Anterior cingulate cortex (tissue), 58 donors: ENCODE measurements around the gene LRRIQ4.

ENCODE experiments used
- DNase-seq, 58 donors: peaks; one replicate each; lab custom pipeline; 2025; lab: John Stamatoyannopoulos, UW

Gene LRRIQ4

DNA sequence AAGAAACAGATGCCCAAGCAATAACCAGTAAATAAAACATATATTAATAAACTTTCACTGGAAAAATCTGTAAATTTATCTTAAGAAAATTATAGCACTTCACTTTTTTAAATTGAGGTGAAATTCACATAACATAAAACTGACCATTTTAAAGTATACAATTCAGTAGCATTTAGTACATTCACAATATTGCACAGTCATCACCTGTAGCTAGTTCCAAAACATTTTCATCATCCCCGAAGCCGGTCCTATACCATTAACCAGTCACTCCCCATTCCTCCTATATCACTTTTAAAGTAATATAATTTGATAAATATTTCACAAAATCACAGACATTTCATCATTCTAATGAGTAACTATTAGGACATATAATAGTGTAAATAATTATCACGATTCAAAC lies 8.0 kb upstream of the LRRIQ4 start:
- no peak for DNase-seq

DNA sequence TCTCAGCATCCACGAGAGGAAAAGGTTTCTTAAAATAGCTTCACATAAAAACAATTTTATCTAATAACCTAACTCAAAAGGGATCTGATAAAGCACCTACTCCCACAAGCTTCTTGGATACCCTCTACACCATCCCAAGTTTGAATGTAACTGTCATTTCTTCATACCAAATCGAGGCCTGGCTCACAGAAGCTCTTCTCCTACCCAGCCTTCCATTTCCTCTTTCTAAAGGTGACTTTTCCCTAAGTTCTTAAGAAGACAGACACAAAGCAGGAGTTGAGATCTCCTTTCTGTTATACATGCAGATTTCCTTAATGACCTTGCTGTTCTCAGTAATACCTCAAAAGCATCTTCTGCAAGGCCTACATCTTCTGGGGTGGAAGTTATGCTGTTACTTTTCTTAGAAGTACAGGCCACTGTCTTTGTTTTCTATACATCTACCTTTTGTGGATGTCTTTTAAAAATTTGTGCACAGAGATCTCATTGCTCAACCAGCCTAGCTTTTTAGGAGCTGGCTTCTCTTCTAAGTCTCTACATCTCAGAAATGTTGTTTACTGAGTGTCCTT lies 3.4 kb upstream of the LRRIQ4 start:
- DNase-seq = no peak

DNA sequence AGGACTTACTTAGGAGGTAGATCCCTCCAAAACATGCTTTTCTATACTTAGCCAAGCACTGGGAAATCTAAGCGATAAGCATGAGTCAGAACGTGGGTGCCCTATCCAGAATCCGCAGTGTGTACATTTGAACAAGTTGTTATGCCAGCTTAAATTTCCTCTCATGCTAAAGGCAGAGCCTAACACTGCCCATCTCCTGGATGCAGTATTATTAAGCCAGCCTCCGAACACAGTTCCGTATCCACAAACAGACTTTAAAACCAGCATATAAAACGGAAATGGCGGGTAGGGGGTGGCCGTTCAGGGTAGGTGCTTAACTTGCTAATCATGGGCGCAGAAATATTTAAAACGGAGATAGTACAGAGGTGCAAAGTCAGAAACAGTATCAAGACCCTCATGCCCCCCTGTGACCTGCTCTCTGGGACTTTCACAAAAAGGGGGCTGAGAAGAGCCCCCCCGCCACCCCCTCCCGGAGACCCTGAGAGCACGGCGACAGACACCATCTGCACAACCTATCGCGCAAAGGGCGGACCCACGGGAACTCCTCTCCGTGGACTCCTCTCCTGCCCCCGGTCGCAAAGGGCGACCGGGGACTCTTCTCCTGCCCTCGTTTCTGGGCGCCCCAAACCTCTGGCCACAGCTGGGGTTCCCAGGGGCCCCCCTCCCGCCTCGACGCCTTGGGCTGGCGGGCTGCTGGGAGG lies 889 bp upstream of the LRRIQ4 start:
- DNase-seq = peak in 22 of 58 donors; percentile 1 to 55 (median 22)

DNA sequence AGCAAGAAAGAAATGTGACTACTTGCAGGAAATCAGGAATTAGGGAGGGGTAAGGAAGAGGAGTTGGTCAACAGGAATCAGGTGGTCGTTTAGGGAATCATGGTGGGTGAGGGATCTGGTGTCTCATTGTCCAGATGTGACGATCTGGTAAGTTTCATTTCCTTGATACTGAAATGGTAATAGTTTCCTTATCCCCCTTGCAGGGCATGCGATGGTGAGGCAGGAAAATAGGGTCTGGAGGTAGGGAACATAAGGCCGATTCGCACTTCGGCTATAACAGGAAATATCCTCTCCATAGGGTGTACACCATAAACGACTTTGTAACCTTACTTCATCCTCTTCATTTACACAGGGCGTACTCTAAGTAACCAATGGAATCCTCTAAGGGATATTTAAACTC lies 608 bp downstream of the LRRIQ4 start:
- DNase-seq = no peak

DNA sequence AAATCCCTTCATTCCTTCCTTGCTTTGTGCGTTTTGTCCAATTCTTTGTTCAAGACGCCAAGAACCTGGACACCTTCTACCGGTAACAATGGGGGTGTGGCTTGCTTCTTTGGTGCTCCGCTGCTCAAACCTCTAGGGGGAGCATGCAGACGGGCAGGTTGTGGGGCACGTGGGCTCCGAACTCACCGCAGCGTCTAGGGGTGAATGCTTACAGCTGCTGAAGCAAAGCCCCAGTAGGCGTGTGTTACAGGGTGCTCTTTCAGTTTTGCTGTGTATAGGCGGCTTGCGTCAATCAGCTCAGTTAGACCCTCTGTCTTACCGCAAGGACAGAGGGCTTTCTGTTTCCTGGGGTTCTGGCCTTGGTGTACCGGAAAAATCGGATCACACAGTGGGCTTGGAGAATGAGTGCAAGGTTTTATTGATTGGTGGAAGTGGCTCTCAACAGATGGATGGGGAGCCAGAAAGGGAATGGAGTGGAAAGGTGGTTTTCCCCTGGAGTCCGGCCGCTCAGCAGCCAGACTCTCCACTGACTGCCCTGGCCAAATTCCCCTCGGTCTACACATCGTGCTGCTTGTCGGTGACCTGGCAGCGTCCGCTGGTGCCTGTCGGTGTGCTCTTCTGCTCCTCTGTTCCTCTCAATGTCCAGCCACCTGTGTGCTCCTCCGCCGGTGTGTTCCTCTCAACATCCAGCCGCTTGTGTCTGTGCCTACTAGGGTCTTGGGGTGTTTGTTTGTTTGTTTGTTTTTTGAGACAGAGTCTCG lies 1.3 kb downstream of the LRRIQ4 start:
- no peak for DNase-seq

DNA sequence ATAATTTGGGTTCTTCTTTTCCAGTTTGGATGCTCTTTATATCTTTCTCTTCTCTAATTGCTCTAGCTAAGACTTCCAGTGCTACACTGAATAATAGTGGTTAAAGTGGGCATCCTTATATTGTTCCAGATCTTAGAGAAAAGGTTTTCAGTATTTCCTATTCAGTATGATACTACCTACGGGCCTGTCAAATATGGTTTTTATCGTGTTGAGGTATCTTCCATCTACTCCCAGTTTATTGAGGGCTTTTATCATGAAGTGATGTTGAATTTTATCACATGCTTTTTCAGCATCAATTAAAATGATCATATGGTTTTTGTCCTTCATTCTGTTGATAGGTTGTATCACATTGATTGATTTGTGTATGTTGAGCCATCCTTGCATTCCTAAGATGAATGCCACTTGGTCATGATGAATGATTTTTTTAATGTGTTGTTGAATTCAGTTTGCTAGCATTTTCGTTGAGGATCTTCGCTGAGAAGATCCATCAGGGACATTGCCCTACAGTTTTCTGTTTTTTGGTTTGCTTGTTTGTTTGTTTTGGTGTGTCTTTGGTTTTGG lies 3.0 kb downstream of the LRRIQ4 start:
- DNase-seq = no peak

DNA sequence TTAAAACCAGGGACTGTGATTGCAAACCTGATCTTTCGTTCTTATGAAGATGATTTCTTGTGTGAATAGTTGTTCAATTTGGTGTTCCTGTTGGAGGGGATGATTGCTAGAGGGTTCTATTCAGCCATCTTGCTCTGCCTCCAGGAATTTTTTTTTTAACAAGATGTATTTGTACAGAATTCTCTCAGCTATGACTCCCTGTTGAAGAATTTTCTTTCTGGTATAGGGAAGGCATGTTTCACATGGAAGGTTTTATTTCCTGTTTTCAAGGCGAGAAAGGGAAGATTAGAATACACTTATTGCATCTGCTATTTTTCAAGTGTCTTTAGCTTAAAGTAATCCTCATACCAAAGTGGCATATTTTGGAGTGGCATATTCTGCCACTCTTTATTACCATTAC lies 5.6 kb downstream of the LRRIQ4 start:
- DNase-seq = no peak

DNA sequence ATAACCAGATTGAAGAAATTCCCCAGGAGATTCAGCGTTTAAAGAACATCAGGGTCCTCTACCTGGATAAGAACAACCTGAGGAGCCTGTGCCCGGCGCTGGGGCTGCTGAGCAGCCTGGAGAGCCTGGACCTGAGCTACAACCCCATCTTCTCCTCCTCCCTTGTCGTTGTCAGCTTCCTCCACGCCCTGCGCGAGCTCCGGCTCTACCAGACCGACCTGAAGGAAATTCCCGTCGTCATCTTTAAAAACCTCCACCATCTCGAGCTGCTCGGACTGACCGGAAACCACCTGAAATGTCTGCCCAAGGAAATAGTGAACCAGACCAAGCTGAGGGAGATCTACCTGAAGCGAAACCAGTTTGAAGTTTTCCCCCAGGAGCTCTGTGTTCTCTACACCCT lies 9.4 kb downstream of the LRRIQ4 start:
- no peak for DNase-seq

DNA sequence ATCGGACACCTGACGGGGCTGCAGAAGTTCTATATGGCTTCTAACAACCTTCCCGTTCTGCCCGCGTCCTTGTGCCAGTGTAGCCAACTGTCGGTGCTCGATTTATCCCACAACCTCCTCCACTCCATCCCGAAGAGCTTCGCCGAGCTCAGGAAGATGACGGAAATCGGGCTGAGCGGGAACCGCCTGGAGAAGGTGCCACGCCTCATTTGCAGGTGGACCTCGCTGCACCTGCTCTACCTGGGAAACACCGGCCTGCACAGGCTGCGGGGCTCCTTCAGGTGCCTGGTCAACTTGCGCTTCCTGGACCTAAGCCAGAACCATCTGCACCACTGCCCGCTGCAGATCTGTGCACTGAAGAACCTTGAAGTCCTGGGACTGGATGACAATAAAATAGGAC lies 9.9 kb downstream of the LRRIQ4 start:
- no peak for DNase-seq

DNA sequence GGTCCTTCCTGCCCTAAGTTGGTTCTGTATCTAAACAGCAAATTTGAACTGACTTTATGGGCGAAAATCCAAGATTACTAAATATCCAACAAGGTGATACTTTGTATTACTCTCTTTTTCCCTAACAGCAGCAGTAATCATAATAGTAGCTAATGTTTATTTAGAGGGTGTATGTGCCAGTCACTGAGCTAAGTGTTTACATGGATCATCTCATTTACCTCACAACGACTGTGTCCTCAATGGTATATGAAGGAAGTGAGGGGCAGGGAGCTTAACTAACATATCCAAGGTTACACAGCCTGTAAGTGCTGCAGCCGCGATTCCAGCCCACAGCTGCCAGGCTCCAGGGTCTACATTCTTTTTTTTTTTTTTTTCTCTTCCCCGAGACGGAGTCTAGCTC lies 10.3 kb downstream of the LRRIQ4 start:
- no peak for DNase-seq

DNA sequence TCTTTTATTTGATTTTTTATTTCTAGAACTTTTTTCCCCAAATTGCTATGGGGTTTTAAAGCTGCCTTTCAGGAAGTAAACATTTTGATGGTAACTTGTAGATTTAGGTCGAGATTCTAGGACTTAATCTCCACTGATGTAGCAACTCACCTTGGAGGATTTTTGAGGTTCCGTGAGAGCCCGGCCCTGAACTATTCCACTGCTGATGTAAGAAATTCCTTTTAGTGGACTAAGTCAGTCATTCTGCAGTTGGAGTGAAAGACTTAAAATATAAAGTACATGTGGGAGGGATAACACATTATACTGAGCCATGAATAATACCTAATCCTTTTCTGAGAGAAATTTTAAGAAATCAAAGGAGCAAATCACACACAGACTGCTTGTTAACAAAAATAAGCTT lies 12.6 kb downstream of the LRRIQ4 start:
- no peak for DNase-seq

DNA sequence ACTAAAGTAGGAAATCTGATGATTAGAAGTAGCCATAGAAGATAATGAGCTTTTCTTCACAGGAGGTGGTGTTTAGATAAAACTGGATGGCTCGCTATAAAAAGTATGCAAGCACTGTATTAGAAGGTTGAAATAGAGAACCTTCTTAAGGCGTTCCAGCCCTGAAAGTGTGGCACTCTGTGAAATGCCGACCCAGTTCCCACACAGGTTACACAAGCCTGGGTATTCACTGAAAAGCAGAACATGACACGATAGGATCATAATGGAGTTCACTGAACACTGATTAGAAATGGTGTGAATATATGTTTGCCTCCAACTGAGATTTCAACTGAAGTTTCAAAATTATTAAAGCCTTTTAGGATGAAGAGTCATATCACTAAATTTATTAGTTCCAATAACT lies 15.0 kb downstream of the LRRIQ4 start:
- DNase-seq = no peak

DNA sequence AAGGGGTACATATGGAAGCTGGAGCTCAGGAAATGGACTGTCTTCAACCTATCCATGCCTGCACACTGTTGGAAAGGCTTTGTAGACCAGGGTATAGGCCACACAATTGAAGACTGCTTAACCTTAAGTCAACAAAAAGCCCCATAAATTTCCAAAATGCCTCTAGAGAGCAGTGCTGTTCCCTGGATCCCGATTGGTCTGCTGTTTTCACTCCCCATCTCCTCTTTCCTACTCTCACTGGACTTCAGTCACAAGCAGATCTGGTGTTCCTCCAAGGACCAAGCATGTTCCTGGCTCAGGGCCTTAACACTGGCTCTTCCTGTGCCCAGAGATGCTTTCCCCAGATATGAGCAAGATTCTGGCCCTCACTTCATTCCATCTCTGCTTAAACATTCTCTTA lies 22.9 kb downstream of the LRRIQ4 start:
- no peak for DNase-seq

DNA sequence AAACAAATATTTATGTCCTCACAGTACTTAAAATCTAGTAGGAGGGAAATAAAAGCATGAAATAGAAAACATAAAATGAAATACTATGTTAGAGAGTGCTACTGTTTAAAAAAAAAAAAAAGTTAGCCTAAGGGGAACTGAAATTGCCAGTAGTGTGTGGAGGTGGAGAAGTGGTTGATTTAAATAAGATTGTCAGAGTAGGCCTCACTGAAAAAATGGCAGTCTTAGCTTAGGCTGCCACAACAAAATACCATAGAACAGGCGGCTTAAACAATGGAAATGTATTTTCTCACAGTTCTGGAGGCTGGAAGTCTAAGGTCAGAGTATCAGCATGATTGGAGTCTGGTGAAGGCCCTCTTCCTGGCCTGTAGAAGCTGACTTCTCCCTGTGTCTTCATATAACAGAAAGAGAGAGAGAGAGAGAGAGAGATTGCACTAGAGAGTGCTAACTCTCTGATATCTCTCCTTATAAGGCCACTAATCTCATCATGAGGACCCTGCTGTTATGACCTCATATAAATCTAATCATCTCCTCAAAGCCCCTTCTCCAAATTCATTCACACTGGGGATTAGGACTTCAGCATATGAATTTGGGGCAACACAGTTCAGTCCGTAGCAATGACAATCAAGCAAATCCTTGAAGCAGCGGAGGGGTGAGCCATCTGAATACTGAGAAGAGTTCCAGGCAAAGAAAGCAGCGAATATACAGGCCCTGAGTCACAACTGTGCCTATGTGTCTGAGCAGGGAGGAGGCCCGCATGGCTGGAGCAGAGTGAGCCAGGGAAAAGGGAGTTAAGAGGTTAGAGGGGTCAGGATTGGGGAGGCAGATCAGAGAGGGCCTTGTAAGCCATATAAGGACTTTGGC lies 23.6 kb downstream of the LRRIQ4 start:
- DNase-seq = no peak

DNA sequence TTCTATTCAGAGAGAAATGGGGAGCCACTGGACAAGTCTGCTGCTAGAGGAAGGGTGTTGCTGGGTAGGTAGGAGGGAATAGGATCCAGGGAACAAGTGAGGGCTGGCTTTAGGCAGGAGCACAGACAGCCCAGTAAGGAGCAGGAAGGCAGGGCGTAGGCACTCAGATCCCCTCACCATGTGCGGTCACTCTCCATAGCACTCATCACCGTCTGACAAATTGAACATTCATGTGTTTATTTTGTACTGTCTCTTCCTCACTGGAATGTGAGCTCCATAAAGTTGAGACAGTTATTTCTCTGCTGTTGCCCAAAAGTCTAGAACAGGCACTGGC lies 24.2 kb downstream of the LRRIQ4 start:
- DNase-seq = no peak

DNA sequence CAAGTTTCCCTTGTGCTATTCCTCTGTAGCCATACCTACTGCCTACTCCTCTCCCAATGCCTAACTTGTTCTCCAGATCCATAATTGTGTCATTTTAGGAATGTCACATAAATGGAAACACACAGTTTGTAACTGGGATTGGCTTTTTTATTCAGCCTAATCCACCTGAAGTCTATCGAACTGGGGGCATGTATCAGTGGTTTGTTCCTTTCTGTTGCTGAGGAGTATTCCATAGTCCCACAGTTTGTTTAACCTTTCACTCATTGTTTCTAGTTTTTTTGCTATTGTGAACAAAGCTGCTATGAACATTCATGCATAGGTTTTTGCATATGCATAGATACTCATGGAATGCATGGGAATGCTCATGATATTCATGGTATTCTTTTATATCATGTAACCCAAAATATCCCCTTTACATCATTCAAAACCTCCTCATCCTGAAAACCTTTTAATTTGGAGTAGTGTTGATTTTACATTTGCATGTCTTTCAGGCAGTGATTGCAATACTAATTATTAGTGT lies 25.9 kb downstream of the LRRIQ4 start:
- no peak for DNase-seq

DNA sequence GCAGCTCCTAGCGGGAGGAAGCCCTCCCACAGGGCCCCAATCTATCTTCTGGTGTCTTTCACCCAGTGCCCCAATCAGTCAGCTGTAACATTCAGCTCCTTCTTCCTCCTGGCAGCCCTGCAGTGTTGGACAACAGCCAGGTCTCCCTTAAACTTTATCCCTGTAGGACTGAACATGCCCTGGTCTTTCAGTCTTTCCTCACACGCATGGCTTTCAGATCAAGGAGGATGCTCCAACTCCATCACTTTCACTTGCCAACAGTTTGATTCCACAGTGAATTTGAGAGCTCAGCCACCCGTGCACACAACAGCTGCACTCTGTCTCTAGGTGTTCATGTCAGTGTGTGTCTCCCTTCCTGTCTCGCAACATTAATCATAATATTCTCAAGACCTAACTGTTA lies 28.5 kb downstream of the LRRIQ4 start:
- no peak for DNase-seq

DNA sequence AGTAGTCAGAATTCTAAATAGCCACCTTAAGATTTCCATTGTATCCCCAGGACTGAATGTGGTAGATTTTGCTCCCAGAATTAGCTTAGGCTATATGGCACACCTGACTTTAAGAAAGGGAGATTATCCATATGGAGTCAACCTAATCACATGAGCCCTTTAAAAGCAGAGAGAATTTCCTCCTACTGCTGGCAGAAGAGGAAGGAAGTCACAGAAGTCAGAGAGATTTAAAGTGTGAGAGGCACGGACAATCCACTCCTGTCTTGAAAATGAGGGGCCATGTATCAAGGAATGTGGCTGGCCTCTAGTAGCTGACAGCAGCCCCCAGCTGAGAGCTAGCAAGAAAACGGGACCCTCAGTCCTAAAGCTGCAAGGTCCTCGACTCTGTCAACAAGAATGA lies 30.3 kb downstream of the LRRIQ4 start:
- DNase-seq = no peak

DNA sequence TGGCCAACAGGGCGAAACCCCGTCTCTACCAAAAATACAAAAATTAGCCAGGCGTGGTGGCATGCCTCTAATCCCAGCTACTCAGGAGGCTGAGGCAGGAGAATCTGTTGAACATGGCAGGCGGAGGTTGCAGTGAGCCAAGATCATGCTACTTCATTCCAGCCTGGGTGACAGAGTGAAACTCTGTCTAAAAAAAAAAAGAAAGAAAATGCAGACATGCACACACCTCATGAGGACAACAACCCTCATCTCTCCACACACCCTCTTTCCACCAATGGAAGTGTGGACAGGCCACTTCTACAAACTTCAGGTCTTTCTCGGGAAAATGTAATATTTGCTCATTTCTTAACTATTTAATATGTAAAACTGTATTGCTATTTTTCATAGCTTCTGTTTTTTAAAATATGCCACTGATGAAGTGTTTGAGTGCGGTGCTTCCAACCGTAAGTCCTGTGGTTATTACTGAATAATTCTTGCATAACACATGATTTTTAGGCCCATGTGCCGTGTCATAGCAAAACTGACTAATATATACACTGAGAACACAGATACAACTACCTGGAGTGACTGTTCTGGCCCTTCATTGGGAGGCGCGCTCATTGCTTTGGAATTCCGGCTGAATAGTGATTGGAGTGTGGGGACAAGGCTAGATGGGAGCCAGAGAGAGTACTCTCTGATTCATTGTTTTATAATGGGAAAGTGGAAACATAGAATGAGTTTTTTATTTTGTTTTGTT lies 34.0 kb downstream of the LRRIQ4 start:
- no peak for DNase-seq

DNA sequence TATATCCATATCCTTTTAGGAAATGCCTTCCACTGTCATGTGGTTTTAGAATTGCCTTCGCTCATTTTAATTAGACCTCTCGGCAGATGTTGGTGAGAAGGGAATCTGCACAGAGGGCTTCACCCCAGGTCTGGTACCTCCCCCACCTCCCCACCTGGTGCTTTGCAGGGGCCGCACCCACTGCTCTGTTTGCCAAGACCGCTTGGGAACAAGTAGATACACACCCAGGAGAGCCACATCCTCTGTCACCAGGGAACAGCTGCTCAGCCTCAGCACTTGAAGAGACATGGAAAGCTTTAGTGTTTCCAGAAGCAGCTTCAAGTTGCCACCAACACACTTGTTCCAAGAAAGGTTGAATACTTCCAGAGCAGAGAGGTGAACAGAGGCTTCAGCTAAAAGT lies 35.2 kb downstream of the LRRIQ4 start:
- no peak for DNase-seq
